Neural cell (in vitro differentiated cells): ENCODE data around the gene SNTB2. TPM values are rescaled to one million over a fixed set of nuclear protein-coding genes. Genes with fewer than 3 reads are reported as not detected.

ENCODE experiments used
- H2AFZ ChIP-seq: fragments of 200-600, 300-800 bp; sonication (generic), shearing (Covaris generic); 2 replicates; pipeline ENCODE4 v1.6.0; 2014; ENCODE audit warnings: low read depth, mild to moderate bottlenecking, antibody characterized with exemption, low read length, moderate library complexity
- H3F3A ChIP-seq: fragments of 200-600 bp; shearing (Covaris generic); 2 replicates; pipeline ENCODE4 v1.6.1; 2016; ENCODE audit warnings: mild to moderate bottlenecking, moderate library complexity, mixed read lengths, antibody characterized with exemption, low read length; ENCODE audit not compliant: insufficient read depth, poor library complexity, severe bottlenecking
- H3K27ac ChIP-seq: fragments of 200-600, 300-800 bp; sonication (generic), shearing (Covaris generic); 2 replicates; pipeline ENCODE4 v1.5.1; 2014; ENCODE audit warnings: mild to moderate bottlenecking, low read length, moderate library complexity
- H3K27me3 ChIP-seq: fragments of 300-800, 200-600 bp; sonication (generic), shearing (Covaris generic); 2 replicates; pipeline ENCODE4 v1.6.0; 2014; ENCODE audit warnings: mild to moderate bottlenecking, low read depth, low read length, moderate library complexity; ENCODE audit not compliant: insufficient read depth
- H3K36me3 ChIP-seq: fragments of 300-800, 200-600 bp; sonication (generic), shearing (Covaris generic); 2 replicates; pipeline ENCODE4 v1.5.1; 2014; ENCODE audit warnings: mild to moderate bottlenecking, antibody characterized with exemption, low read length, moderate library complexity; ENCODE audit not compliant: insufficient read depth
- H3K4me2 ChIP-seq: fragments of 300-800, 200-600 bp; sonication (generic), shearing (Covaris generic); 2 replicates; pipeline ENCODE4 v1.6.0; 2014; ENCODE audit warnings: mild to moderate bottlenecking, low read length
- H3K4me3 ChIP-seq: fragments of 300-800, 200-600 bp; sonication (generic), shearing (Covaris generic); 2 replicates; pipeline ENCODE4 v1.5.1; 2014; ENCODE audit warnings: mild to moderate bottlenecking, low read length, moderate library complexity
- H3K79me2 ChIP-seq: fragments of 200-600 bp; shearing (Covaris generic); replicated peaks from 2 replicates; pipeline ENCODE4 v1.6.0; 2014; ENCODE audit warnings: mild to moderate bottlenecking, low read length, moderate library complexity; ENCODE audit not compliant: insufficient read depth
- H3K9ac ChIP-seq: fragments of 300-800, 200-600 bp; sonication (generic), shearing (Covaris generic); 2 replicates; pipeline ENCODE4 v1.6.1; 2016; ENCODE audit warnings: mild to moderate bottlenecking, low read length, mixed read lengths
- H3K9me2 ChIP-seq: fragments of 200-600 bp; shearing (Covaris generic); 2 replicates; pipeline ENCODE4 v1.6.1; 2016; ENCODE audit warnings: mild to moderate bottlenecking, low read length, mixed read lengths; ENCODE audit not compliant: insufficient read depth
- H3K9me3 ChIP-seq: fragments of 200-600, 300-800 bp; sonication (generic), shearing (Covaris generic); 2 replicates; pipeline ENCODE4 v1.6.1; 2016; ENCODE audit warnings: mild to moderate bottlenecking, mixed run types, low read length, moderate library complexity, mixed read lengths
- H4K20me1 ChIP-seq: fragments of 200-600 bp; shearing (Covaris generic); 2 replicates; pipeline ENCODE4 v1.6.1; 2016; ENCODE audit warnings: mild to moderate bottlenecking, mixed run types; ENCODE audit not compliant: insufficient read depth
- CTCF ChIP-seq: fragments of 450-650 bp; IDR thresholded peaks from 2 replicates; pipeline ENCODE4 v1.5.1; 2014; ENCODE audit warnings: antibody characterized with exemption, mild to moderate bottlenecking, moderate library complexity; ENCODE audit not compliant: poor library complexity, severe bottlenecking
- EP300 ChIP-seq: fragments of 450-650 bp; conservative IDR thresholded peaks from 2 replicates; pipeline ENCODE4 v1.6.1; 2014; ENCODE audit warnings: antibody characterized with exemption, mild to moderate bottlenecking, moderate library complexity; ENCODE audit not compliant: poor library complexity, severe bottlenecking
- EZH2 ChIP-seq: fragments of 200-600, 300-800 bp; shearing (Covaris generic), sonication (generic); IDR thresholded peaks from 2 replicates; pipeline ENCODE4 v1.6.1; 2014; ENCODE audit warnings: antibody characterized with exemption, low read length, borderline replicate concordance, mild to moderate bottlenecking; ENCODE audit not compliant: insufficient read depth, poor library complexity, severe bottlenecking
- MXI1 ChIP-seq: fragments of 450-650 bp; conservative IDR thresholded peaks from 2 replicates; pipeline ENCODE4 v1.6.1; 2014; ENCODE audit warnings: antibody characterized with exemption, mild to moderate bottlenecking; ENCODE audit not compliant: poor library complexity, severe bottlenecking
- POLR2AphosphoS5 ChIP-seq: IDR thresholded peaks from 2 replicates; pipeline ENCODE4 v1.6.1; 2012
- RAD21 ChIP-seq: fragments of 450-650 bp; conservative IDR thresholded peaks from 2 replicates; pipeline ENCODE4 v1.6.1; 2014; ENCODE audit warnings: antibody characterized with exemption, mild to moderate bottlenecking, moderate library complexity
- REST ChIP-seq: IDR thresholded peaks from 2 replicates; pipeline ENCODE4 v1.6.1; 2012; ENCODE audit warnings: borderline replicate concordance
- SMC3 ChIP-seq: fragments of 450-650 bp; conservative IDR thresholded peaks from 2 replicates; pipeline ENCODE4 v1.6.1; 2014; ENCODE audit warnings: antibody characterized with exemption, mild to moderate bottlenecking, moderate library complexity; ENCODE audit not compliant: poor library complexity
- TAF1 ChIP-seq: IDR thresholded peaks from 2 replicates; pipeline ENCODE4 v1.6.1; 2012; ENCODE audit warnings: low read depth
- polyA plus RNA-seq: library from polyadenylated mRNA; depleted of rRNA; stranded (reverse); fragments of >200 nt; gene quantifications from 2 replicates; pipeline ENCODE4 v1.2.3, GENCODE V29; 2014

The SNTB2 gene
- polyA plus RNA-seq, 1 donor from 2014 or later, result 7.0 TPM

GRCh38 chr16:69273009-69273408 is 86.0 kb downstream of the SNTB2 start:
- H3K9me2 ChIP-seq, result no peaks in the 10 kb centered on the region
- TF ChIP-seq REST (no peak), RAD21 (no peak)
- no peaks in the 10 kb centered on the region for H3F3A ChIP-seq
- no peak overlapping the region for H3K4me3 ChIP-seq
- H3K27me3 ChIP-seq, result no peaks in the 10 kb centered on the region
- H4K20me1 ChIP-seq, result no peaks in the 10 kb centered on the region
- no peaks in the 10 kb centered on the region for H3K9me3 ChIP-seq
- H3K79me2 ChIP-seq, result no peaks in the 10 kb centered on the region
- no peak overlapping the region for H3K27ac ChIP-seq
- H2AFZ ChIP-seq, result no peak overlapping the region
- H3K4me2 ChIP-seq, result no peak overlapping the region
- H3K9ac ChIP-seq, result no peak overlapping the region
- H3K36me3 ChIP-seq, result no peaks in the 10 kb centered on the region

GRCh38 chr16:69274699-69275235 is 87.8 kb downstream of the SNTB2 start:
- Histone ChIP-seq H3K27ac (no peak overlapping the region), H3K4me2 (no peak overlapping the region)

More at GRCh38 chr16:69274699-69275235, 87.8 kb downstream of the SNTB2 start:
- Histone ChIP-seq H2AFZ (no peak overlapping the region), H3K79me2 (no peaks in the 10 kb centered on the region), H3K27me3 (no peaks in the 10 kb centered on the region), H3K9me2 (no peaks in the 10 kb centered on the region), H3K36me3 (no peaks in the 10 kb centered on the region), H3K4me3 (no peak overlapping the region), H3F3A (no peaks in the 10 kb centered on the region), H3K9ac (no peak overlapping the region), H3K9me3 (no peaks in the 10 kb centered on the region), H4K20me1 (no peaks in the 10 kb centered on the region)
- TF ChIP-seq EP300 (no peak), CTCF (no peak), POLR2AphosphoS5 (no peak), REST (no peak), TAF1 (no peak), MXI1 (no peak), EZH2 (no peak), RAD21 (no peak), SMC3 (no peak)
